HUES64 (cell line): ENCODE results near the gene GRAMD1B.

ENCODE experiments used
- H3K27ac ChIP-seq: 2 replicates; pipeline ENCODE4 v1.7.0; 2013; ENCODE audit warnings: low read depth, low read length, inconsistent platforms
- H3K27me3 ChIP-seq: 2 replicates; pipeline ENCODE4 v1.6.1; 2013; ENCODE audit warnings: mild to moderate bottlenecking, low read length; ENCODE audit not compliant: insufficient read depth
- H3K36me3 ChIP-seq: 2 replicates; pipeline ENCODE4 v1.6.1; 2013; ENCODE audit warnings: mild to moderate bottlenecking, low read length; ENCODE audit not compliant: insufficient read depth
- H3K4me1 ChIP-seq: 2 replicates; pipeline ENCODE4 v1.6.1; 2013; ENCODE audit warnings: mild to moderate bottlenecking, low read length, moderate library complexity; ENCODE audit not compliant: insufficient read depth
- H3K4me3 ChIP-seq: 2 replicates; pipeline ENCODE4 v1.5.1; 2013; ENCODE audit warnings: mild to moderate bottlenecking, low read length, moderate library complexity
- H3K9ac ChIP-seq: 2 replicates; pipeline ENCODE4 v1.6.1; 2013; ENCODE audit warnings: mild to moderate bottlenecking, low read depth, low read length
- H3K9me3 ChIP-seq: 2 replicates; pipeline ENCODE4 v1.6.1; 2013; ENCODE audit warnings: low read depth, low read length; ENCODE audit not compliant: insufficient read depth
- WGBS: fragments of 150-250, 120-280 bp; methylation state at CpG from one replicate; pipeline ENCODE4 v1.1.7; 2013; ENCODE audit warnings: missing lambda C conversion rate; 5-methylcytosine and 5-hydroxymethylcytosine counted together

Gene GRAMD1B

DNA sequence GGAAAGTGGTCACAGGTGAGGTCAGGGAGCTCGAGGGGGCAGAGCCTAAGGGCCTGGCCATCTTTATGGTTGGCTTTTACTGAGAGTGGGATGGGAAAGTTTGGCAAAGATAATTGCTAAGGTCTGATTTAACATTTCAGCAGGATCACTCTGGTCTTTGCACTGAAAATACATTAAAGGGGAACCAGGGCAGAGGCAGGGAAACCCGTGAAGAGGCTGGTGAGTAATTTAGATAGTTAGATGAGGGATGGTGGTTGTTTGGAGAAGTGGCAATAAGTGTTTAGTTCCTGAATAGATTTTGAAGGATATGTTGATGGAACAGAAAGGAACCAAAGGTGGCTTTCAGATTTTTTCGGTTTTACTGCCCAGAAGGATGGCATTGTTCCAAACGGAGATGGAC, 173.6 kb downstream of the GRAMD1B start:
- Histone ChIP-seq H3K27me3 (no peaks in the 10 kb centered on the region), H3K36me3 (peaks cover 71% of the 10 kb centered on the region), H3K4me1 (no peaks in the 10 kb centered on the region), H3K9me3 (no peaks in the 10 kb centered on the region), H3K4me3 (no peak overlapping the region), H3K9ac (no peak overlapping the region), H3K27ac (no peak overlapping the region)
- 91% methylated on average over 4 of the region's 4 CpGs for WGBS

DNA sequence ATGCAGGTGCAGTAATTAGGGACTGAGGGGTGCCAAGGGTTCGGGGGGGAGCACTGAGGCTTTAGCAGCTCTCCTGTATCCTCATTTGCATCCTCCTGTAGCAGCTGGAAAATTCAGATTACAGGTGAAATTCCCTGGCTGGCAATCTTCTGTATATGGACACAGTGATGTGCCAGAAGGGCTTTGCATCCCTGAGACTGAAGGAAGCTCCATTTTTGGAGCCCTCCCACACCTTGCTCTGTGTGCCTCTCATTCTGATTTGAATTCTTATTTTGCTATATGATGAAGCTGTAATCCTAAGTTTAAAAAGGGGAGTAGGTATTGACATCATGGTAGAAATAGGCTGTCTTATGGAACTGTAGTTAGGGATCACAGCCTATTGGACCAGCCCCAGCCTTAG, 177.7 kb downstream of the GRAMD1B start:
- Histone ChIP-seq H3K9me3 (no peaks in the 10 kb centered on the region), H3K27me3 (no peaks in the 10 kb centered on the region), H3K27ac (no peak overlapping the region), H3K36me3 (peaks cover 71% of the 10 kb centered on the region), H3K4me3 (no peak overlapping the region), H3K4me1 (no peaks in the 10 kb centered on the region), H3K9ac (no peak overlapping the region)
- 93% methylated on average over 1 of the region's 1 CpG for whole genome bisulfite sequencing

DNA sequence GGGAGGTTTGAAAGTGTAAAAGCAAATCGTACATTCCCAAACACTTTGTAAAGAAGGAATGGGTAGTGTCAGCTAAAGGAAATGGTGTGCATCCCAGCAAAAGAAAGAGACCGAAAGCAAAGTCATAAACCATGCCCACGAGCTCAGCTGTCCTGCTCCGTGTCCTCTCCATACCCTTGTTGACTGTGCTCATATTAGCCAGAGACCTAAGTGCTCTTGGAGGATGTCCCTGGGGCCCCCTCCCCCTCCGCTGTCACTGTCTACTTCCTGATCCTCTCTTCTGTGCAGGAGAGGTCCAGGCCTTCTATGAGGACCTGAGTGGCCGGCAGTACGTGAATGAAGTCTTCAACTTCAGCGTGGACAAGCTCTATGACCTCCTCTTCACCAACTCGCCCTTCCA, 178.3 kb downstream of the GRAMD1B start:
- 94% methylated on average over 9 of the region's 9 CpGs for WGBS
- Histone ChIP-seq H3K4me1 (no peaks in the 10 kb centered on the region), H3K36me3 (peaks cover 73% of the 10 kb centered on the region), H3K4me3 (no peak overlapping the region), H3K9me3 (no peaks in the 10 kb centered on the region), H3K9ac (no peak overlapping the region), H3K27me3 (no peaks in the 10 kb centered on the region), H3K27ac (no peak overlapping the region)

DNA sequence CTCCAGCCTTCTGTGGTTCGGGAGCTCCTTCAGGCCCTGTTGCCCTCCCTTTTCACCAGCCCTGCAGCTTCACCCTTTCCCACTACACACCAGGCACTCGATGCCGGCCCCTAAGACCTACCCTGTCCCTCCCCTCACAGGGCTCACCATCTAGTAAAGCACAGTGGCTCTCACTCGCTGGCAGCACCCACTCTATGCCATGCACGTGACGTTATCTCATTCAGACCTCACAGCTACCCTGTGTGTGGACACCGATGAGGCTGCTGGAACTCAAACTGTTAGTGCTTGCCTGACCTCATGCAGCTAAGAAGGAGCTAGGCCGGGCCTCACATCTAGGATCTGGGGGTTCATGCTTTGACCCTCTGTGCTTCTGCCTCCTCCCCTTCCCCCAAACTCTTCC, 178.9 kb downstream of the GRAMD1B start:
- Histone ChIP-seq H3K9ac (no peak overlapping the region), H3K4me1 (no peaks in the 10 kb centered on the region), H3K27ac (no peak overlapping the region), H3K36me3 (peaks cover 74% of the 10 kb centered on the region), H3K4me3 (no peak overlapping the region), H3K27me3 (no peaks in the 10 kb centered on the region), H3K9me3 (no peaks in the 10 kb centered on the region)
- 86% methylated on average over 8 of the region's 8 CpGs for WGBS

DNA sequence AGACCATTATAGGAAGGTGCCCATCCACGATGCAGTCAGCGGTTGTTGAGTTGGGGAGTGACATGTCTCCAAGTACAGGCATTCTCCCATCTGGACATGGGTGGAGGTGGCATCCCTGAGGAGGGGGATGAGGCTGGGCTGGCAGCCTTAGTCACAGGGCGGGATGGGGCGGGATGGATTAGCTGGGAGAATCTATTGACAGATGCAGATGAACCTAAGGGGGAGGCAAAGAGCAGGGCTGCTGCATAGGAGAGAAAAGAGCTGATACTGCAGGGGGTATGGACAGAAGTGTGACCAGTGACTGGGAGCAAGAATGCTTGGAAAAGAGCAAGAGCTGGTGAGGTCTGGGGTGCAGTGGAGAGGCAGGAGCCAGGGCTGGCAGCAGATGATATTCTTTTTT, 181.6 kb downstream of the GRAMD1B start:
- peaks cover 75% of the 10 kb centered on the region for H3K36me3 ChIP-seq
- H3K4me3 ChIP-seq, result no peak overlapping the region
- 68% methylated on average over 4 of the region's 4 CpGs for WGBS
- H3K4me1 ChIP-seq, result no peaks in the 10 kb centered on the region
- H3K9ac ChIP-seq, result no peak overlapping the region
- no peaks in the 10 kb centered on the region for H3K27me3 ChIP-seq
- H3K27ac ChIP-seq, result no peak overlapping the region
- H3K9me3 ChIP-seq, result no peaks in the 10 kb centered on the region

DNA sequence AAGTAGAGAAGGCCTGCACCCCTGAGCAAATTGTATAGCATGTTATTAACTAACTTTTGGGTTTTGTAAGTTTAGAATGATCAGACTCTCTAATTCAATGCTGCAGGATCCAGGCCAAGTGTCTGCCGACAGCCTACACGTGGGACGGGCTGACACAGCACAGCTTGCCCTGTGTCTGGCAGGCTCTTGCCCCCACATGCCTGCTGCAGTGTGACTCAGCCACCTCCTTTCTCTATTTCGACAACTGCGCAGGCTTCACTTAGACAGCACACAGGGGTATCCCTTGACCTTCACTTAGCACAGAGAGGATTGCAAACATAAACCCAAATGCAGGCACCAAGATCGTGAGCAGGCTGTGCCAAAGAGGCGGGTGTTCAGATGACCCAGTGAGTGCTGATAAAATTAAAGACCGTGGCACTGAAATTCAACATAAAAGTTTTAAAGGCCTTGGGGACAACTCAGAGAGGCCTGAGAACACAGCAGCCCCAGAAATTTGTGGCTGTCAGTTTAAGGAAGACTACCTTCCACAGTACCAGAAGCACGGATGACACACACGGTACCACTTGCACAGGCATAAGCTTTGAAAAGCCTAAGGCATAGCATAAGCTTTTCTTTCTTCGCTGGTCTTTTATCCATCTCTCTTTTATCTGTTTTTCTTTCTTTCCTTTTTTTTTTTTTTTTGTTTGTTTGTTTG, 186.6 kb downstream of the GRAMD1B start:
- Histone ChIP-seq H3K27ac (no peak overlapping the region), H3K36me3 (peaks cover 58% of the 10 kb centered on the region), H3K9me3 (no peaks in the 10 kb centered on the region), H3K4me1 (no peaks in the 10 kb centered on the region), H3K9ac (no peak overlapping the region), H3K4me3 (no peak overlapping the region), H3K27me3 (no peaks in the 10 kb centered on the region)
- WGBS, result 92% methylated on average over 11 of the region's 11 CpGs

DNA sequence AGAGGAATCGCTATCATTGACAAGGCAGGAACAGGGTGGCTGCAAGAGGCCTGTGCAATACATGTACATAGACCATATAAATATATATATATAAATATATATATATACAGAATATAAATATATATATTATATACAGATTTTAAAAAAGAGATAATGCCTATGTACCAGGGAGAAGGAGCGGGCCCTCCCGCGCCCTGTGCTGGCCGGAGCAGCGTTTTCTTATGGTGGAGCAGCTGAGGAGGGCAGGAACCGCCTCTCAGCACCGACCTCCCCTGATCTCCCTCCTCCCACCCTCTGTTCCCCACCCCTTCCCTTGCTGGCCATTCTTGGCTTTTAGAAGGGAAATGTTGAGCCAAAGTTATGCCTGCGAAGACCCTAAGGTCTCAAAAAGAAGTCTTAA, 192.5 kb downstream of the GRAMD1B start:
- Histone ChIP-seq H3K27ac (no peak overlapping the region), H3K27me3 (no peaks in the 10 kb centered on the region), H3K9me3 (no peaks in the 10 kb centered on the region), H3K4me3 (no peak overlapping the region), H3K36me3 (0 out of 2 replicates have a peak, but pooled peaks cover 37% of the 10 kb centered on the region), H3K4me1 (no peaks in the 10 kb centered on the region), H3K9ac (no peak overlapping the region)
- 94% methylated on average over 9 of the region's 9 CpGs for WGBS

DNA sequence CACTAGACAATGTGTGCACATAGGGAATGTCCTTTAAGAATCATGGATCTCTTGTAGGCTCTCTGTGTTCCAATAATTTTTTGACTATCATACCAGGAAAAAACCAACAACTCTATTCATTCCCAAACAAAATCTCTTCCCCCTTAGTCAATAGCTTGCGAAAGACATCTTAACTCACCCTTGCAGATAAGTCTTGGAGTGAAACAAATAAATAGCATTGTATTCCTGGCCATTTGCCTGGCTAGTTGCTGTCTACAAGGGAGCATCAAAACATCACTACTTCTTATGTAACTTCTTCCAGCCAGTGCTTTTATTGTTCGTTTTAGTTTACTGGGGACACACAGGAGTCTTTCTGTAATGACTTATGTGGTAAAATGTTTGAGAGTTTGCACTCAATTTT, 194.9 kb downstream of the GRAMD1B start:
- Histone ChIP-seq H3K9ac (no peak overlapping the region), H3K36me3 (0 out of 2 replicates have a peak, but pooled peaks cover 17% of the 10 kb centered on the region), H3K4me1 (no peaks in the 10 kb centered on the region), H3K27ac (no peak overlapping the region), H3K9me3 (no peaks in the 10 kb centered on the region), H3K4me3 (no peak overlapping the region), H3K27me3 (no peaks in the 10 kb centered on the region)
- WGBS, result 94% methylated on average over 2 of the region's 2 CpGs

DNA sequence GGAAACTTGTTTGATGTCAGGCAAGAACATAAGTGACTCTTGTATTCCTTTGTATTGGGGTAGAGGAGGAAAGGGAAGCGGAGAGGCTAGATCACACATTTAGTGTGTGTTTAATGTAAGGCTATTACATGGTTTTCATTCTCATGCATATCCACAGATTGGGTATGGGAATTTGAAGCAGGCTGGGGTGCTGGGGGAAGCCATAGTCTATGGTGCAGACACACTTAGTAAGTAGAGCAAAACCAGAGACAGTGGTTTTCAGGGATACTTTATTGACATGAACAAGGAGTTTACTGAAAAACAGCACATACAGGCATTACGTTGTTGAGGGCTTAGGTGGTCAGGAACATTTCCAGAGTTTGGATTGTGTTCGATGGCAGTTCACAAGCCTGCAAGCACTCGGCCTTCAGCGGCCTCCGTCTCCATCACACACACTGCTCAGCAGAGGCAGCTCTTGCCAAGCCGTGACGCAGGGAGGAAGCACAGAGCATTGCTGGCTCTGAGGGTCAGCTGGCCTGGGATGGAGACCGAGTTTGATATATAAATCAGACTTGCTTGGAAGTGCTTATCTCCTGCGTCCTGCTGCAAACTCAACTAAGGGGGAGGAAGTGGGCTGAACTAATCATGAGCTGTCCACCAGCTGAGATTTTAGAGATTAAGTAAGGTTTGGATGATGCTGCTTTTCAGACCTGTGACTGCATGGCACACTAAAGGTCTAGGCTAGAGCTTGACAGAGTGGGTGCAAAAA, 199.0 kb downstream of the GRAMD1B start:
- Histone ChIP-seq H3K9ac (no peak overlapping the region), H3K4me3 (no peak overlapping the region), H3K9me3 (no peaks in the 10 kb centered on the region), H3K4me1 (no peaks in the 10 kb centered on the region), H3K27ac (no peak overlapping the region), H3K27me3 (no peaks in the 10 kb centered on the region), H3K36me3 (0 out of 2 replicates have a peak, but pooled peaks cover 9% of the 10 kb centered on the region)
- 85% methylated on average over 10 of the region's 10 CpGs for WGBS

DNA sequence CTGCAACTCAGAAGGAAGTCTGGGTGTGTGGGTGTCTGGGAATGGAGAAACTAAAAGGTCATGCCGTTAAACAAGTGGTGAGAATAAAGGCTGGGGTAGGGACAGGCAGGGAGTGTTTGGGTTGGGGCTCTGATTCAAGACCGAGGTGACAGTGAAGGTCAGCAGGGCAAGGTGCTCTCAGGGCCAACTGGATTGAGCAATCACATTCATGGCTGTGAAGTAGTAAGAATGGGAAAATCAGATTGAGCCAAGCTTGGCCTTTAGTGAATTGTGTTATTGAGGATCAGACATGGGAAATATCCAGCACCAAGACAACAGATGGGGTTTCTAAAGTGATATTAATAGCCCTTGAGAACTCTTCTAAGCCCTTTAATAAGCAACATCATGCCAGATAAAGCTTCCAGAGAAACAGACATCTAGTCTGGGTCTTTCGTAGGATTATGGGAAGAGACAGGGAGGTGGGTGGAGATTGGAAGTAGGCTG, 200.1 kb downstream of the GRAMD1B start:
- H3K9ac ChIP-seq, result no peak overlapping the region
- H3K27me3 ChIP-seq, result no peaks in the 10 kb centered on the region
- no peak overlapping the region for H3K27ac ChIP-seq
- WGBS, result 81% methylated on average over 2 of the region's 3 CpGs
- H3K4me1 ChIP-seq, result no peaks in the 10 kb centered on the region
- H3K9me3 ChIP-seq, result no peaks in the 10 kb centered on the region
- H3K36me3 ChIP-seq, result 0 out of 2 replicates have a peak, but pooled peaks cover 4% of the 10 kb centered on the region
- no peak overlapping the region for H3K4me3 ChIP-seq

DNA sequence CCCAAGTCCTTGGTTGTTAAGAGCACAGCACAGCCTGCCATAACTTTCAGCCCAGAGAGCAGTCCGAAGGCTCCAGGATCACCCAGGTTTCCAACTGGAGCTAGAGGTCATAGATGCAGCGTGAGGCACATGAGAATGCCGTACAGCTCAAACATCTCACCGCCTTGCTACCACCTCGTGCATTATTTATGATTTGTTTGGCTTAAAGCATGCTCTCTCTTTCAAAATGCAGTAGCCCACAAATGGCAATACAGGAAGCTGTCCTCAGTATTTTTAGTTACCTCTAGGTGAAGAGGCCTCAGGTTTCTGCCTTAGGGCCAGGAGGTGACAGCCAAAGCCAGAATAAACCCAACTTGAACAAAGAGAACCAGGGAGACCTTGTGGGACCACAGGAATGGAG, 210.0 kb downstream of the GRAMD1B start:
- H3K27me3 ChIP-seq, result no peaks in the 10 kb centered on the region
- H3K9me3 ChIP-seq, result no peaks in the 10 kb centered on the region
- no peak overlapping the region for H3K27ac ChIP-seq
- H3K9ac ChIP-seq, result no peak overlapping the region
- H3K4me1 ChIP-seq, result peaks cover 3% of the 10 kb centered on the region
- WGBS, result 93% methylated on average over 5 of the region's 5 CpGs
- H3K36me3 ChIP-seq, result no peaks in the 10 kb centered on the region
- H3K4me3 ChIP-seq, result no peak overlapping the region
